Motor neuron (in vitro differentiated cells): ENCODE measurements around the gene BAHCC1. TPM values are rescaled to one million over a fixed set of nuclear protein-coding genes. Genes with fewer than 3 reads are reported as not detected.

Experiments used
- ATAC-seq, 8 experiments: fragments of 200-7000 bp; cut with Tn5 transposase; replicated peaks in 6 of 8; 2 replicates each; pipeline ENCODE4 v1.8.0; 2021; ENCODE audit warnings: mild to moderate bottlenecking in 8 of 8, moderate library complexity in 8 of 8
- H3K27ac ChIP-seq, 2 donors: fragments of 250-450 bp; sonication (Bioruptor Pico); 2 replicates each; pipeline ENCODE4 v1.9.0; 2021; ENCODE audit warnings: antibody characterized with exemption in 2 of 2, mild to moderate bottlenecking in 2 of 2, moderate library complexity in 1 of 2
- H3K4me1 ChIP-seq, 2 donors: fragments of 250-450 bp; sonication (Bioruptor Pico); replicated peaks in 1 of 2; 2 replicates each; pipeline ENCODE4 v1.6.1; 2021; ENCODE audit warnings: antibody characterized with exemption in 2 of 2, mild to moderate bottlenecking in 2 of 2, moderate library complexity in 1 of 2
- H3K4me3 ChIP-seq, 5 donors: fragments of 250-450 bp; sonication (Bioruptor Pico); 2 replicates each; pipeline ENCODE4 v1.9.0; 2021; ENCODE audit warnings: antibody characterized with exemption in 5 of 5, mild to moderate bottlenecking in 5 of 5, moderate library complexity in 4 of 5
- WGBS, 10 experiments: fragments of 450-650 bp; shearing (Covaris generic); methylation state at CpG; one replicate each; pipeline ENCODE4 v1.0.0; 2022; 5-methylcytosine and 5-hydroxymethylcytosine counted together
- in situ Hi-C, 9 experiments: fragments of 400-800 bp; cut with MboI; loops; one replicate each; pipeline ENCODE4 v1.15.0; 2021; ENCODE audit warnings: low sequenced_read_pairs in 9 of 9, low pct_unique_long_range_greater_than_20kb in 2 of 9; ENCODE audit not compliant: unreplicated experiment in 9 of 9
- total RNA-seq, 8 experiments: library from RNA; unstranded; fragments of 300-600 nt; gene quantifications; 2 replicates each; pipeline versions ENCODE4 v1.2.3 to v1.2.4, GENCODE V29; 2022

Gene BAHCC1
- total RNA-seq, 8 experiments from 2014 or later: 1.9 to 19.5 (median 10.4) TPM

- no peak for ATAC-seq
- Histone ChIP-seq H3K4me1 (peaks cover 59 to 61% of the 10 kb centered on the region in 2 donors), H3K4me3 (peak overlapping the region in 4 of 5 donors; percentile 62 to 70 (median 66)), H3K27ac (peak overlapping the region; percentile 89 to 92)
- 55 to 100% (median 66%) methylated on average over 2 to 5 of the region's 10 CpGs; no CpG with 5 or more reads in 5 of the 10 experiments for WGBS, 10 experiments
- in situ Hi-C loops: loop anchor here in 3 of 9 experiments (25.0 kb wide), 1 partner anchor 96 kb away; no protein-coding TSS in a partner anchor
These were observed 3.8 kb upstream of the BAHCC1 start for GRCh38 chr17:81391293-81391935.

GRCh38 chr17:81391936-81392908 is 3.0 kb upstream of the BAHCC1 start:
- WGBS, 10 experiments: 4 to 100% (median 21%) methylated on average over 1 to 17 of the region's 34 CpGs; no CpG with 5 or more reads in 2 of the 10 experiments
- in situ Hi-C loops: loop anchor here in 3 of 9 experiments (25.0 kb wide), 1 partner anchor 95 kb away; no protein-coding TSS in a partner anchor

GRCh38 chr17:81392909-81393654 is 2.2 kb upstream of the BAHCC1 start:
- in situ Hi-C loops: loop anchor here in 3 of 9 experiments (25.0 kb wide), 1 partner anchor 94 kb away; no protein-coding TSS in a partner anchor
- Histone ChIP-seq H3K4me1 (peaks cover 44 to 50% of the 10 kb centered on the region in 2 donors), H3K4me3 (peak overlapping the region; percentile 62 to 70 (median 65)), H3K27ac (peak overlapping the region; percentile 87 to 93)
- WGBS, 10 experiments: 0 to 3% (median 1%) methylated on average over 1 to 24 of the region's 93 CpGs; no CpG with 5 or more reads in 6 of the 10 experiments
- peak in 1 of 8 experiments; percentile 2 for ATAC-seq

More at GRCh38 chr17:81391936-81392908, 3.0 kb upstream of the BAHCC1 start:
- Histone ChIP-seq H3K4me3 (peak overlapping the region; percentile 62 to 70 (median 65)), H3K27ac (peak overlapping the region; percentile 87 to 93), H3K4me1 (peaks cover 53 to 57% of the 10 kb centered on the region in 2 donors)
- no peak for ATAC-seq

GRCh38 chr17:81393684-81394376 is 1.4 kb upstream of the BAHCC1 start:
- in situ Hi-C loops: loop anchor here in 3 of 9 experiments (25.0 kb wide), 1 partner anchor 93 kb away; no protein-coding TSS in a partner anchor

GRCh38 chr17:81394377-81394920 is 808 bp upstream of the BAHCC1 start:
- no peak overlapping the region for H3K27ac ChIP-seq
- no peak for ATAC-seq
- H3K4me1 ChIP-seq: peaks cover 31 to 36% of the 10 kb centered on the region in 2 donors
- peak overlapping the region; percentile 2 to 62 (median 21) for H3K4me3 ChIP-seq
- 0 to 48% (median 13%) methylated on average over 2 to 13 of the region's 16 CpGs for WGBS, 10 experiments
- in situ Hi-C loops: loop anchor here in 3 of 9 experiments (25.0 kb wide), 1 partner anchor 93 kb away; no protein-coding TSS in a partner anchor

More at GRCh38 chr17:81393684-81394376, 1.4 kb upstream of the BAHCC1 start:
- Histone ChIP-seq H3K4me1 (peaks cover 37 to 42% of the 10 kb centered on the region in 2 donors), H3K4me3 (peak overlapping the region; percentile 62 to 70 (median 65)), H3K27ac (peak overlapping the region; percentile 87 to 93)
- WGBS, 10 experiments: 0 to 10% (median 0%) methylated on average over 1 to 32 of the region's 63 CpGs; no CpG with 5 or more reads in 3 of the 10 experiments
- peak; percentile 36 to 57 (median 47) for ATAC-seq

GRCh38 chr17:81395600-81396277 is 482 bp downstream of the BAHCC1 start:
- Histone ChIP-seq H3K4me3 (peak overlapping the region; percentile 53 to 56 (median 54)), H3K27ac (peak overlapping the region; percentile 81 to 84), H3K4me1 (peaks cover 18 to 25% of the 10 kb centered on the region in 2 donors)
- 0 to 2% (median 0%) methylated on average over 2 to 19 of the region's 43 CpGs for WGBS, 10 experiments
- in situ Hi-C loops: loop anchor here in 3 of 9 experiments (25.0 kb wide), 1 partner anchor 92 kb away; no protein-coding TSS in a partner anchor
- no peak for ATAC-seq

- H3K4me1 ChIP-seq: peaks cover 15 to 25% of the 10 kb centered on the region in 2 donors
- H3K4me3 ChIP-seq: peak overlapping the region; percentile 53 to 56 (median 54)
- in situ Hi-C loops: loop anchor here in 3 of 9 experiments (25.0 kb wide), 1 partner anchor 91 kb away; no protein-coding TSS in a partner anchor
- H3K27ac ChIP-seq: peak overlapping the region; percentile 81 to 84
- no peak for ATAC-seq
- 0 to 14% methylated on average over 2 to 20 of the region's 54 CpGs; no CpG with 5 or more reads in 8 of the 10 experiments for WGBS, 10 experiments
These were observed 1.0 kb downstream of the BAHCC1 start for GRCh38 chr17:81396278-81396721.

- in situ Hi-C loops: loop anchor here in 3 of 9 experiments (25.0 kb wide), 1 partner anchor 90 kb away; no protein-coding TSS in a partner anchor
- 0 to 15% (median 3%) methylated on average over 1 to 11 of the region's 61 CpGs; no CpG with 5 or more reads in 4 of the 10 experiments for WGBS, 10 experiments
- ATAC-seq: peak in 3 of 8 experiments; percentile 0 to 2 (median 2)
- Histone ChIP-seq H3K4me1 (peaks cover 15 to 25% of the 10 kb centered on the region in 2 donors), H3K4me3 (peak overlapping the region; percentile 53 to 56 (median 54)), H3K27ac (peak overlapping the region; percentile 81 to 84)
These were observed 1.6 kb downstream of the BAHCC1 start for GRCh38 chr17:81396722-81397313.

GRCh38 chr17:81397314-81398175 is 2.3 kb downstream of the BAHCC1 start:
- 0 to 30% (median 2%) methylated on average over 1 to 13 of the region's 49 CpGs; no CpG with 5 or more reads in 1 of the 10 experiments for WGBS, 10 experiments
- Histone ChIP-seq H3K27ac (peak overlapping the region; percentile 81 to 84), H3K4me3 (peak overlapping the region; percentile 53 to 56 (median 54)), H3K4me1 (peaks cover 18 to 28% of the 10 kb centered on the region in 2 donors)
- no peak for ATAC-seq
- in situ Hi-C loops: loop anchor here in 3 of 9 experiments (25.0 kb wide), 1 partner anchor 90 kb away; no protein-coding TSS in a partner anchor
